GM18951 (cell line): Measurements from ENCODE around the gene NPFFR2.
"Not testable (repeated sequence)": the region's sequence is repeated elsewhere in the genome, so short reads cannot be mapped to it uniquely, and the experiment has no call there.

Experiments used
- POLR2A ChIP-seq: IDR thresholded peaks from 4 replicates; pipeline ENCODE4 v1.6.1; 2011; ENCODE audit warnings: mild to moderate bottlenecking; ENCODE audit not compliant: insufficient read length, insufficient read depth; ENCODE audit errors: extremely low read depth
- in situ Hi-C: fragments of 300-500 bp; cut with MboI; formaldehyde crosslinking; loops from one replicate; pipeline ENCODE4 v1.12.0; 2022; ENCODE audit warnings: low sequenced_read_pairs, mixed read lengths, inconsistent platforms; ENCODE audit not compliant: unreplicated experiment

The NPFFR2 gene

GRCh38 chr4:72144241-72144640, 112.4 kb downstream of the NPFFR2 start:
- TF ChIP-seq POLR2A: no peak
- in situ Hi-C loops: no loop called here

DNA sequence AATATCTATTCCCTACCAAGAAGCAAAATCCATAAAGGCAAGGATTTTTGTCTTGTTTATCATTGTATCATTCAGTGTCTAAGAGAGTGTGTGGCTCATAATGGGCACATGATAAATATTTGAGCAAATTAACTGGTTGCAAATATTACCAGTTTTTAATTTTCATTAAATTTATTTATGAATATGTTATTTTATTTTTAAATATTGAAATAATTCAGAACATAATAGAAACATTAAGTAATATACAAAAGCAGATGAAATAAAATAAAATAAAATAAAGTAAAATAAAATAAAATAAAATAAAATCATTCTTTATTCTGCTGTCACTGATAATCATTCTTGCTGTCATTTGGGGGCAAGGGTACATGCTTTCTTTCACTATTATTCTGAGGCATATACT, 120.9 kb downstream of the NPFFR2 start:
- no peak for TF ChIP-seq POLR2A
- in situ Hi-C loops: no loop called here

- in situ Hi-C loops: not testable (repeated sequence)
Observed at GRCh38 chr4:72153634-72154033, 121.8 kb downstream of the NPFFR2 start.

- in situ Hi-C loops: not testable (repeated sequence)
Observed at GRCh38 chr4:72169285-72169684, 137.5 kb downstream of the NPFFR2 start.

- no peak for TF ChIP-seq POLR2A
- in situ Hi-C loops: no loop called here
Observed at GRCh38 chr4:72169861-72170260, 138.1 kb downstream of the NPFFR2 start.

GRCh38 chr4:72171761-72172160, 140.0 kb downstream of the NPFFR2 start:
- no peak for TF ChIP-seq POLR2A
- in situ Hi-C loops: no loop called here

GRCh38 chr4:72179342-72179741, 147.5 kb downstream of the NPFFR2 start:
- in situ Hi-C loops: no loop called here

DNA sequence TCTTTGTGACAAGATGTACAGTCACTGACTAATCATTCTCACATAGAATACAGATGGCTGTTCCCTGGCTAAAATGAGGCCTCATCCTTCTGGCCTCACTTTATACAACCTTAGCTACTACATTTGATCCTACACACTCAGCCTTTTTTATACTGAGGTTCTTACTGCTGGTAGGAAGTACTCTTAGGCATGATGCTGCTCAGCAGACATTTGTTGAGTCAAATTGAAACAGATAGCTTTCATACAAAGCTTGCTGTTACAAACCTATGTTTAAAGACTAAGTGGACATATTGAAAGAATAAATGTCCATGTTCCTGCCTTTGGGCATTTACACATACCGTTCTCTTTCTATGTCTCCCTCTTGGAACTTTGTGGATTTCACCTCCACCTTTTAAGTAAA, 154.9 kb downstream of the NPFFR2 start:
- in situ Hi-C loops: no loop called here
- TF ChIP-seq POLR2A: no peak

More at GRCh38 chr4:72179342-72179741, 147.5 kb downstream of the NPFFR2 start:
- TF ChIP-seq POLR2A: no peak

GRCh38 chr4:72194046-72194445, 162.2 kb downstream of the NPFFR2 start:
- in situ Hi-C loops: no loop called here
- TF ChIP-seq POLR2A: no peak

DNA sequence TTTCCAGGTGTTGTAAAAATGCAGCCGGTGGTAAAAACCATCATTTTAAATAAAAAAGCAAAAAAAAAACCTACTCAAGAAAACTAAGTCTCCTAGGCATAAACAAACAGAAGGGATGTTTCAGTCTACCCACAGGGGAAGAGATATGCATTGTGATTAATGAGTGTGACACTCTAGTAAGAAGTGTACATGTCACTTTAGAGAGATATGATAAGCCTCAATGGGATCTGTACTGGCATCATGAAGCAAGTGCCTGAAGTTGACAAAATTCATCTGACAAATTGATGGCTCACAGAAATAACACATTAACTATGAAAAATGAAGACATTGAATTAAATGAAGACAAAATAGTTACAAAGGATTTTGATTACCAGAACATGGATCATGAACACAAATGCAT, 162.7 kb downstream of the NPFFR2 start:
- in situ Hi-C loops: no loop called here
- TF ChIP-seq POLR2A: no peak
